GM21526 (cell line): Measurements from ENCODE around the gene KLC1.

Experiments used
- ATAC-seq: cut with Tn5 transposase; IDR thresholded peaks from one replicate; pipeline ENCODE4 v1.9.1; 2021; ENCODE audit warnings: moderate library complexity; ENCODE audit not compliant: unreplicated experiment, low FRiP score

KLC1 gene

DNA sequence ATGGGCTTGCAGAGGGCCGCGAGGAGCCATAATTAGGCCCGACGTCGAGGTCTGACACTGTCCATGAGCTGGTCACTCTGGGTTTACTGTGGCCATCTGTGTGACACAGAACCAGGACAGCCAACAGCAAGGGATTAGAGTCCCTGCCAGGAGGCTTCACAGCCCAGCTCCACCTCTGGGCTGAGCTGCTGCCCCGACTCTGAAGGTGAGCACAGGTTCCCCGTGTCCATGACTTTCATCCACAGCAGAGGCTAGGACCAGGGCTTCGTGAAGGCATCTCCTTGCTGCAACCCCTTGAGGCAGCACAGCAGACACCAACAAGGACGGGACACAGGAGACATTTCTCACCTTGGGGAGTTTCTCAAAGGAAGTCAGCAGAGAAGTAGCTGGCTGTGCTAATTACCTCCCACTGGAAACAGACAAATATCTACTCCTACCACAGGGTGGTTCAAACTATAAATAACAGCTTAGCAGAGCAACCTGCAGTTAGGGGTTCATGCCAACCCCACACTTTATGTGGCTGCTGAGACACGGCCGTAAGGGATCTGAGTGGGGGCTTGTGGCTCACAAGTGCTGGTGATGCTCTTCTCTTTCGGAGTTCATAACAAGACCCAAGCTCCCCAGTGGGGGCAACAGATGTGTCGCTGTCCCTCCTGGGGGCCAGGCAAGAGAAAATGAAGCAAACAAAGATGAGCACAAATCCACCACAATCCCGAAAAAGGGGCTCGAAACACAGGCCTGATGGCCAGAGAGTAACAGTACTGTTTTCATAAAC, 115.8 kb downstream of the KLC1 start:
- ATAC-seq, result no peak

DNA sequence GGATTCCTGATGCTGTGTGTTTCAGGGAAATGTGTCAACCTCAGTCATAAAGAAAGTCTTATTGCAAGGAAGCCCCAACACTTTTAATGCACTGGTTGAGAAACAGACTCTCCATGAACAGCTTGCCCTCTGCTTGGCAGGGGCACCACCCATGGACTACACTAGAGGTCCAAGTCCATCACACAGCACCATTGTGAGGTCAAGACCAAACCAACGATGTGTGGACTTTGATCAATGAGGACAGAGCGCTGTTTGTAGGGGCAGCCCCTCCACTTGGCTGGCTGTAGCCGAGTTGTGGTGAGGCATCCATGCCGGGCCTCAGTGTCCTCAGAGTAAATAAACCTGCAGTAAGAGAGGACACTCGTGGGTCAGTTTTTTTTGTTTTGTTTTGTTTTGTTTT, 116.4 kb downstream of the KLC1 start:
- no peak for ATAC-seq

DNA sequence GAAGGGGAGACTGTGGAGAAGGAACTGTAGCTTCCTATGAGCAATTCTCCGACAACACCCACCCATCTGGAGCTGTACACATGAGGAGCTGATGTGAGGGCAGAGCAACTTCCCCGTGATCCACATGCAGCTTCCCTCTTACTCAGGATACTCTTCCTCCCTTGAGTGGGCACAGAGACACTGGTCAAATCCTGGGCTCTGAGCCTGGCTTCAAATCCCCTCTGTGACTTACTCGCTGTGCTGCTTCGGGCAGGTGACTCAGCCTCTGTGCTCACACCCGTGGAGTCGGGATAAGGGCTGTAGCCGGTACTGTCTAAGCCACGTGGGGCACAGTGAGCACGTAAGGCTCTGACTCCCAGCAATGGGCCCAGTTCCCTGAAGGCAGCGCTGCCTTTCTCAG, 117.7 kb downstream of the KLC1 start:
- no peak for ATAC-seq

- ATAC-seq, result no peak
Observed at GRCh38 chr14:103748534-103748857, 119.5 kb downstream of the KLC1 start.

GRCh38 chr14:103749452-103749851, 120.4 kb downstream of the KLC1 start:
- no peak for ATAC-seq

GRCh38 chr14:103749860-103750259, 120.8 kb downstream of the KLC1 start:
- no peak for ATAC-seq
